Fibroblast of the conjunctiva (primary cell): Measurements from ENCODE around the gene ZNF710.
"Not testable (repeated sequence)": the region's sequence is repeated elsewhere in the genome, so short reads cannot be mapped to it uniquely, and the experiment has no call there.

Experiments
- DNase-seq: peaks from one replicate; pipeline ENCODE4 v3.0.0-alpha.2; 2010; ENCODE audit warnings: low read depth

The ZNF710 gene

GRCh38 chr15:90060797-90061196, 59.7 kb downstream of the ZNF710 start:
- no peak for DNase-seq

GRCh38 chr15:90062023-90062442, 60.9 kb downstream of the ZNF710 start:
- no peak for DNase-seq

- DNase-seq = no peak
Measured at GRCh38 chr15:90062462-90062932, 61.4 kb downstream of the ZNF710 start.

DNA sequence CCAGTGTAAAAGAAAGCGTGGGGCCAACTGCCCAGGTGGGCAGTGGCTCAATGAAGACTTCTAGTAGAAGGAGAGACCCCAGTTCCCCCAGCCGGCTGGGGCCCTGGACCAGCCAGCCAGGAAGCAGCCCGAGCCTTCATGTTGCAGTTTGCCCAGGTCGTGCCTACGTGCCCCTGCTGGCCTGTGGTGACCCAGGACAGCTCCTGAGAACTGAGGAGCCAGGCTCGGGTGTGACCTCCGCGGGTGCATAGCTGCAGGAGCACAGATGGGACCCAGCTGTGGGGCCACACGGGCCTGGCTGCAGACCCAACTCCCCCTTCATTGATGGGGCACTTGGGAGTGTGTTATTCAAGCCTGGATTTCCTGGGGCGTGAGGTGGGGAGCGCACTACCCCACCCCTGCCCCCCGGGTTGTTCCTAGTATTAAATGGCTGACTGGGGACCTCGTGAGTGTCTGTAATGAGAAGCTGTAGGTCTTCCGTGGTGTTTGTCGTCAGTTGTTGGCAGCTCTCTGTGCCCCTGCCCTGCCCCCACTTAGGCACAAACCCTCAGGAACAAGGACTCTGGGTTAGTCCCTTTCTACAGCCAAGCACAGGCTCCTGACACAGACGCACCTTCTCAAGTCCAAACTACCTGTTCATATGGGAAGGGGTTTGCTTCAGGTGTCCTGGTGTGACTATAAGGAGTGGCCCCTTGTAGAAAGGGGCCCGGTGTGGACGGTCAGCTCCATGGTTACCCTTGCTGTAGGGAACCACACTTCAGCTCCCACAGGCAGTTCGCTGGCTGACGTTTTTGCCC, 62.0 kb downstream of the ZNF710 start:
- no peak for DNase-seq

GRCh38 chr15:90063770-90064247, 62.7 kb downstream of the ZNF710 start:
- DNase-seq = no peak

DNA sequence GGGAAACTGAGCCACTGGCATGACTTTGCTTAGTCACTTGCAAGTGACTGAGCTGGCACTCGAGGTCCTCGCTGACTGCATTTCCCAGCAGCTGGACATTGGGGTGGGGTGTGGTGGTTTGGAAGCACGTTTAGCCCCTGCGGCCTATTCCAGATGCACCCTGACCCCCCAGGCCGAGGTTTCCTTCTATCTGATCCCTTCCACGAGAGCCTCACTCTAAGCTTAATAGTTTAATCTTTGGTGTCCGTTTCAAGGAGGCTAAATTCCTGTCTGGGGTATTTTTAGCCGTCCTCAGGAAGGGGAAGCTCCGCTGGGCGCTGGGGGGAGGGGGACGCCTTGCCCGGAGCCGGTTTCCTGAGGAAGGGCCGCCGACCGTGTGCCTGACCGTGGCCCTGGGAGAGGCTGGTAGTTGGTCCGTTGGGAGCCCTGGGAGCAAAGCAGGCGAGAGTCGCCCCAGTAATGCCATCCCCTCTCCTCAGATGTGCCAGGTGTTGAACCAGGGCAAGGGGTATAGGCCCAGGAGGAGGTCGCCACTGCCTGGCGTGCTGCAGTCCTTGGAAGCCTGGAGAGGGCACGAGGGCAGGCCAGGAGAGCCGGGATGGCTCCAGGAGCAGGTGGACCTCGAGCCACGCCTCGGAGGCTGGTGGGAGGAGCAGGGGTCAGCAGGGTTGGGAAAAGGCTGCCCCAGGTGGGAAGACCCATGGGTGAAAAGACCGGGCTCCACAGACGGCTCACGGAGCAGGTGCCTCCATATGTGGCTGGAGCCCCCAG, 64.0 kb downstream of the ZNF710 start:
- no peak for DNase-seq

DNA sequence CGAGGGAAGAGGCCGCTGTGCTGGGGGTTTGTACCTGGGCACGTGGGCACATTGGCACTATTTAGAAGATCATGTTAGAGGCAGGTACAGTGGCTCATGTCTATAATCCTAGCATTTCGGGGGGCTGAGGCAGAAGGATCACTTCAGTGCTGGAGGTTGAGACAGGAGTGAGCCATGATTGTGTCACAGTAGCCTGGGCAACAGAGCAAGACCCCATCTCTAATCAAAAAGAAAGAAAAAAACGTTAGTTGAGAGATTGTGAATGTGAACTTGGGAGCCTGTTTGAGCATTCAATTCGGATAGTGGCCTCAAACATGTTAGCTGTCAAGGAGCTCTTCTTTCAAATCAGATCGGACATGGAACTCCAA, 64.5 kb downstream of the ZNF710 start:
- no peak for DNase-seq

DNA sequence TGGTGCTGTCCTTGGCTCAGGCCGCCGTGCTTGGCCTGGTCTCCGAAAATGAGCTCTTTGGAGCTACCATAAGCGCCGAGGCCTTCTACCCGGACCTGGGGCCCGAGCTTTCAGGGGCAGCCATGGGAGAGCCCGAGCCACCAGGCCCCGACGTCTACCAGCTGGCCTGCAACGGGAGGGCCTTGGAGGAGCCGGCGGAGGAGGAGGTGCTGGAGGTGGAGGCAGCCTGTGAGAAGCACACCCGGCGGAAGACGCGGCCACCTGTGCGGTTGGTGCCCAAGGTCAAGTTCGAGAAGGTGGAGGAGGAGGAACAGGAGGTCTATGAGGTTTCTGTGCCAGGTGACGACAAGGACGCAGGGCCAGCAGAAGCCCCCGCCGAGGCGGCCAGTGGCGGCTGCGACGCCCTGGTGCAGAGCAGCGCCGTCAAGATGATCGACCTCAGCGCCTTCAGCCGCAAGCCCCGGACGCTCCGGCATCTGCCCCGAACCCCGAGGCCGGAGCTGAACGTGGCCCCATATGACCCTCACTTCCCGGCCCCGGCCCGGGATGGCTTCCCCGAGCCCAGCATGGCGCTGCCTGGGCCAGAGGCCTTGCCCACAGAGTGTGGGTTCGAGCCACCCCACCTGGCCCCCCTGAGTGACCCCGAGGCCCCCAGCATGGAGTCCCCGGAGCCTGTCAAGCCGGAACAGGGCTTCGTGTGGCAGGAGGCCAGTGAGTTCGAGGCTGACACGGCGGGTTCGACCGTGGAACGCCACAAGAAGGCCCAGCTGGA, 66.2 kb downstream of the ZNF710 start:
- DNase-seq = no peak

DNA sequence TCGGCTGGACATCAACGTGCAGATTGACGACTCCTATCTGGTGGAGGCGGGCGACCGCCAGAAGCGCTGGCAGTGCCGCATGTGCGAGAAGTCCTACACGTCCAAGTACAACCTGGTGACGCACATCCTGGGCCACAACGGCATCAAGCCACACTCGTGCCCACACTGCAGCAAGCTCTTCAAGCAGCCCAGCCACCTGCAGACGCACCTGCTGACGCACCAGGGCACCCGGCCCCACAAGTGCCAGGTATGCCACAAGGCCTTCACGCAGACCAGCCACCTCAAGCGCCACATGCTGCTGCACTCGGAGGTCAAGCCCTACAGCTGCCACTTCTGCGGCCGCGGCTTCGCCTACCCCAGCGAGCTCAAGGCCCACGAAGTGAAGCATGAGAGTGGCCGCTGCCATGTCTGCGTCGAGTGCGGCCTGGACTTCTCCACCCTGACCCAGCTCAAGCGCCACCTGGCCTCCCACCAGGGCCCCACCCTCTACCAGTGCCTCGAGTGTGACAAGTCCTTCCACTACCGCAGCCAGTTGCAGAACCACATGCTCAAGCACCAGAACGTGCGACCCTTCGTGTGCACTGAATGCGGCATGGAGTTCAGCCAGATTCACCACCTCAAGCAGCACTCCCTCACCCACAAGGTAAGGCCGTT, 67.0 kb downstream of the ZNF710 start:
- DNase-seq = no peak

GRCh38 chr15:90070623-90071022, 69.5 kb downstream of the ZNF710 start:
- not testable (repeated sequence) for DNase-seq

- peak; percentile 78 for DNase-seq
Measured at GRCh38 chr15:90071220-90071807, 70.2 kb downstream of the ZNF710 start.

DNA sequence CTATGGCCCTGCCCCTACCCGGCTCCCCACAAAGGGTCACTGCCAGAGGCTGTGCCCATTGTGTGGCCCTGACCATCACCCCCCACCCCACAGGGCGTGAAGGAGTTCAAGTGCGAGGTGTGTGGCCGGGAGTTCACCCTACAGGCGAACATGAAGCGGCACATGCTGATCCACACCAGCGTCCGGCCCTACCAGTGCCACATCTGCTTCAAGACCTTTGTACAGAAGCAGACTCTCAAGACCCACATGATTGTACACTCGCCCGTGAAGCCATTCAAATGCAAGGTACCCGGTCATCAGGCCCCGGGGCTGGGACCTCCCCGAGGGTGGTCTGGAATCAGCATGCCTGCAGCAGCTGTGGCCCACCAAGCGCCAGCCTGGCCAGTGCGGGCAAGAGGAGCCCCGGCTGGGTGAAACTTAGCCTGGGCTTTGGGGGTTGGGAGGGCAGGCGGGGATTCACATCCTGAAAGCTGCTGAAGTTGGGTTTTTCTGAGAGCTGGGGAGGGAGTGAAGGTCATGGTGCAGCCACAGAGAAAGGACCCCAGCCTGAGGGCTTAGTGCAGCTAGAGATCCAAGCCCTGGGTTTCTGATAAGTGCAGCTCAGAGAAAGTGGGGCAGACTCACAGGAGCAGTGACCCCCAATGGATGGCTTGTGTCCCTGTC, 72.0 kb downstream of the ZNF710 start:
- DNase-seq = no peak

DNA sequence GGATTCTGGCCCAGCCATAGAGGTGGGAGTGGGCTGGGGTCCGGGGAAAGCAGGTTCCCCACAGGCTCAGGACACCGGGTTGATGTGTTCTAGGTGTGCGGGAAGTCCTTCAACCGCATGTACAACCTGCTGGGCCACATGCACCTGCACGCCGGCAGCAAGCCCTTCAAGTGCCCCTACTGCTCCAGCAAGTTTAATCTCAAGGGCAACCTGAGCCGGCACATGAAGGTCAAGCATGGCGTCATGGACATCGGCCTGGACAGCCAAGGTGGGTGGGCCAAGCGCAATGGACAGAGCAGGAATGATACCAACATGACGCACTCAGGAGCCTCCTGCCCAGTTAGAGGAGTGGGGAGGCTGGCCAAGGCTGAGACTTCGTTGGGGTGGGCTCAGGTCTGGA, 72.9 kb downstream of the ZNF710 start:
- DNase-seq = no peak

- no peak for DNase-seq
Measured at GRCh38 chr15:90074916-90075315, 73.8 kb downstream of the ZNF710 start.

DNA sequence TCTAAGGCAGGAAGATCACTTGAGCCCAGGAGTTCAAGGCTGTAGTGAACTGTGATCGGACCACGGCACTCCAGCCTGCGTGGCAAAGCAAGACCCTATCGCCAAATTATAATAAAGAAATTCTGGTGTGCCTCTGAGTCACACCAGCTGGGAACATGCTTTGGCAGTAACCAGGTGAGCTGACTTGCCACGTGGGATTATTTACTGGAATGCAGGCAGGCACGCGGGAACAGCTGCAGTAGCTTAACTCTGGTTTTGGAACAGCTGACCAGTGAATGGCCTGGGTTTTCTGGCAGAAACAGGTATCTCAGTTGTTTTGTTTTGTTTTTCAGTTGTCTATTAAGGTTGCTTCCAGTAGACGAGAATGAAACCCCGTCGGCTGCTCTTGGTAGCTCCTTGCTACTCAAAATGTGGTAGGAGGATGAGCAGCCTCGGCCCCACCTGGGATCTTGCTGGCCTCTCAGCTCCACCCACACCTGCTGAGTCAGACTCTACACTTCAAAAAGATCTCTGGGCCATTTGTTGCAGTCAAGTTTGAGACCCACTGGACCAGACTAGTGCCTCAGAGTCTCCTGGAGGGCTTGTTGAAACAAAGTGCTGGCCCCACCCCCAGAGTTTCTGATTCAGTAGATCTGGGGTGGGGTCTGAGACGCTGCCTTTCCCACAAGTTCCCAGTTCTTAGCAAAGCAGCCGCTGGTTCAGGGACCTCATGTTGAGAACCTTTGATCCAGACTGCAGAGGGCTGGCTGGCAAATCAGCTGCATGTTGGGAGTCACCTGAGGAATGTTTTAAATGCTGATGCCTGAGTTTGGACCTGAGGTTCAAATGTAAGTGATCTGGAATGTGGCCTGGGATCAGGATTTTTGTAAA, 74.5 kb downstream of the ZNF710 start:
- DNase-seq = no peak

GRCh38 chr15:90076716-90077115, 75.6 kb downstream of the ZNF710 start:
- no peak for DNase-seq

GRCh38 chr15:90078965-90079364, 77.8 kb downstream of the ZNF710 start:
- no peak for DNase-seq

DNA sequence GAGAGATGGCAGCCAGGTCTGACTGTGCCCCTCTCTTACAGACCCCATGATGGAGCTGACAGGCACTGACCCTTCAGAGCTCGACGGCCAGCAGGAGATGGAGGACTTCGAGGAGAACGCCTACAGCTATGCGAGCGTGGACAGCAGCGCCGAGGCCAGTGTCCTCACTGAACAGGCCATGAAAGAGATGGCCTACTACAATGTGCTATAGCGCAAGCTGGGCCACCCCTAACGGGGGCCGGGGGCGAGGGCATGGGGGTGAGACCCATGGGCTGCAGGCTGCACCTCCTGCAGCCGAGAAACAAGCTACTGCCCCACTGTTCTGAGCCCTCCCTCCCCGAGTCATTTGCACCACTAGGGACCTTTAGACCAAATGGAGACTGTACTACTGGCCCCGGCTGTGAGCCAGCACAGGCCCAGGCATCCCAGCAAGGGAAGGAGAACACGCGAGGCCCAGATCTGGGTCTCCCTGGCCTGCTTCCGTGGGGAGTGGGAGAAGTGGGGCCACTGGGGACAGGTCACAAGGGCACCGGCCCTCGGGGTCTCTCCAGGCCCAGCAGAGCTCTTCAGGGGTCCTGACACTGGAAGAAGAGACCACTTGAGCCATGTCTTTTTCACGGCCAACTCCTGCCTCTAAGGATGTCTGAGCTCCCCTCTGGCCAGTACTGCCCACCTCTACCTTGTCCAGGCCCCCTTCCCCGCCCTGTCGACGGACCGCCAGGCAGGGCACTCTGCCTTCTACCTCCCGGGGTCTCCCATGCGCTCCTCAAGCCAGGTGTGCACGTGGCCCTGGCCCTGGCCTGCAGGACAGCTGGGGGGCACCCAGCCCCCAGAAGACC, 78.7 kb downstream of the ZNF710 start:
- no peak for DNase-seq

DNA sequence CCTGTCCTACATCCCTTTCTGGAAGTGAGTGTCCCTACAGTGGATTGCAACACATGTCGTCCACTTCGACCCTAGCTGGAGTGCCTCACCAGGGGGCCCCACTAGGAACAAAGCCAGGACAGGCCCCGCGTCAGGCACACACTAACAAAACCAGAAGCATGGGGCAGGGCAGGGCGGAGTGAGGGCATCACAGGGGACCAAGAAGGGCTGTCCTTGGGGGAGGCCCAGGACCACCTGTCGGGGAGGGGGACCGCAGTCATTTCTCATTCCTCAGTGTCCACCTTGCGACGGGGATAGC, 79.3 kb downstream of the ZNF710 start:
- no peak for DNase-seq
